Lower lobe of right lung (tissue), 2 donors: ENCODE measurements around the gene TMEM212. TPM values are rescaled to one million over a fixed set of nuclear protein-coding genes. Genes with fewer than 3 reads are reported as not detected.

Source experiments
- ATAC-seq, 2 donors: fragments of 200-7000 bp; cut with Tn5 transposase; one replicate each; pipeline ENCODE4 v1.9.1; 2020 to 2022; ENCODE audit warnings: mild to moderate bottlenecking in 2 of 2, moderate library complexity in 2 of 2
- DNase-seq: peaks from one replicate; pipeline ENCODE4 v3.0.0-alpha.2; 2020
- H3K27ac ChIP-seq: fragments of 200-600 bp; one replicate; pipeline ENCODE4 v1.8.0; 2022
- H3K27me3 ChIP-seq: fragments of 200-600 bp; one replicate; pipeline ENCODE4 v1.8.0; 2022; ENCODE audit warnings: low read depth
- H3K36me3 ChIP-seq: fragments of 200-600 bp; one replicate; pipeline ENCODE4 v1.8.0; 2022; ENCODE audit warnings: mild to moderate bottlenecking
- H3K4me1 ChIP-seq: fragments of 200-600 bp; one replicate; pipeline ENCODE4 v1.8.0; 2022
- H3K4me3 ChIP-seq: fragments of 200-600 bp; one replicate; pipeline ENCODE4 v1.8.0; 2022; ENCODE audit warnings: mild to moderate bottlenecking
- H3K9me3 ChIP-seq: fragments of 200-600 bp; one replicate; pipeline ENCODE4 v1.8.0; 2022
- intact Hi-C: fragments of 100-400 bp; cut with DNase I; formaldehyde crosslinking; loops from one replicate; pipeline ENCODE4 v1.11.0; 2022
- total RNA-seq: library from RNA; stranded (reverse); fragmentation: NEBNext Ultra II Directional; extraction: Animal tissue kit (Norgen Biotek cat#: 25700); gene quantifications from one replicate; pipeline ENCODE4 v1.2.1, GENCODE V29; 2021
- TF ChIP-seq, protein P1 (sequence below): fragments of 200-600 bp; IDR thresholded peaks from one replicate; pipeline ENCODE4 v1.8.0; 2022; ENCODE audit warnings: antibody characterized with exemption, mild to moderate bottlenecking
- donor health status: DM: no; HTN: yes; CAD: no; lungs with severe emphysema.

The TMEM212 gene
- total RNA-seq, 1 donor from 2014 or later, result 5.2 TPM

DNA sequence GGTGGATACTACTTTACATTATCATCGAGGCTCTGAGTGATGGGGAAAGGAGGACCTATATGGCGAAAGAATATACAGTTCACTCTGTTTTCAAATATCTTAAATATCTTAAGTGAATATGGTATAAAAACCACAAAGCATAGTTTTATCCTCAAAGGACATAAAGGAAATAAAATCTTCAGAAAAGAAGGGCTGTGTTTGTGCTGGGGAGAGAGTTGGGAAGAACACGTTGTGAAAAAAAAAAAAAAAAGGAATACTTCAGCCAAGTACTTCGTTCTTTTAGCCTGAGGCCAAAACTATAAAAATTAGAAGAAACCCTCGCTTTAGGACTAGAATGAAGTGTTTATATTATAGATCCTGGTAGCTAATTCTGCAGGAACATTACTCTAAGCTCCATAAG lies 10.2 kb upstream of the TMEM212 start:
- Histone ChIP-seq H3K4me3 (no peak overlapping the region), H3K27me3 (no peaks in the 10 kb centered on the region), H3K4me1 (peaks cover 51% of the 10 kb centered on the region), H3K36me3 (no peaks in the 10 kb centered on the region), H3K9me3 (no peaks in the 10 kb centered on the region), H3K27ac (no peak overlapping the region)
- no peak for DNase-seq
- no peak for ATAC-seq
- intact Hi-C loops, result no loop called here
- TF ChIP-seq, protein P1, sequence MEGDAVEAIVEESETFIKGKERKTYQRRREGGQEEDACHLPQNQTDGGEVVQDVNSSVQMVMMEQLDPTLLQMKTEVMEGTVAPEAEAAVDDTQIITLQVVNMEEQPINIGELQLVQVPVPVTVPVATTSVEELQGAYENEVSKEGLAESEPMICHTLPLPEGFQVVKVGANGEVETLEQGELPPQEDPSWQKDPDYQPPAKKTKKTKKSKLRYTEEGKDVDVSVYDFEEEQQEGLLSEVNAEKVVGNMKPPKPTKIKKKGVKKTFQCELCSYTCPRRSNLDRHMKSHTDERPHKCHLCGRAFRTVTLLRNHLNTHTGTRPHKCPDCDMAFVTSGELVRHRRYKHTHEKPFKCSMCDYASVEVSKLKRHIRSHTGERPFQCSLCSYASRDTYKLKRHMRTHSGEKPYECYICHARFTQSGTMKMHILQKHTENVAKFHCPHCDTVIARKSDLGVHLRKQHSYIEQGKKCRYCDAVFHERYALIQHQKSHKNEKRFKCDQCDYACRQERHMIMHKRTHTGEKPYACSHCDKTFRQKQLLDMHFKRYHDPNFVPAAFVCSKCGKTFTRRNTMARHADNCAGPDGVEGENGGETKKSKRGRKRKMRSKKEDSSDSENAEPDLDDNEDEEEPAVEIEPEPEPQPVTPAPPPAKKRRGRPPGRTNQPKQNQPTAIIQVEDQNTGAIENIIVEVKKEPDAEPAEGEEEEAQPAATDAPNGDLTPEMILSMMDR, result no peak

DNA sequence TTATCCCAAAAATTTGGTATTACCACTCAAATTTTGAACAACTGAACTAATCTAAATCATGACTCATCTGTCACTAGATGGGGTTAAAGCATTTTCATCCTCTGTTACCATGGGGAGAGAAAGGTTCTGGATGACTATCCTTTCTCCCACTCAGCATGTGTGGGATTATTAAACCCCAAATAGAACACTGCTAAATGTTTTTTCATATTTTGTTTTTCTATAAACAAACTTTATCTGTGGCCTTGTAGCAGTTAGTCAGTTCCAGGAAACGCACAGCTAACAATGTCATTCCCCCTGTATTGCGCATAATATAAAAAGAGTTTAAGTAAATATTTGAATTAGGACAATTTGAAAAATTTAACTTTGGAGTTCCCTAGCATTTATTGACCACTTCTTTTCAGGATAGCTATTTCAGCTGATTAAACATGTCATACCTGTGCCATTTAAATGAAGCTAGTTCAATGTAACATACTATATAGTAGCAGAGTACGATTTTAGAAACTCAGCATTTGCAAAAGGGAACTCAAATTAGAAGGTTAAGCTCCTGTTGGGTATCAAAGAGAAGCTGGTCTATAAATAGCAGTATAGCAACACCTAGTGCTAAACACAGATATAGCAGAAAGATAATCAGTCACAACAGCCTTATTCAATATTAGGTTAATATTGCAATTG lies 9.2 kb upstream of the TMEM212 start:
- TF ChIP-seq, protein P1, result peak; percentile 47
- no peak overlapping the region for H3K27ac ChIP-seq
- ATAC-seq (peak; percentile 59 to 73), DNase-seq (no peak)
- peaks cover 55% of the 10 kb centered on the region for H3K4me1 ChIP-seq
- H3K9me3 ChIP-seq, result no peaks in the 10 kb centered on the region
- H3K4me3 ChIP-seq, result no peak overlapping the region
- no peaks in the 10 kb centered on the region for H3K36me3 ChIP-seq
- H3K27me3 ChIP-seq, result no peaks in the 10 kb centered on the region
- intact Hi-C loops, result no loop called here

DNA sequence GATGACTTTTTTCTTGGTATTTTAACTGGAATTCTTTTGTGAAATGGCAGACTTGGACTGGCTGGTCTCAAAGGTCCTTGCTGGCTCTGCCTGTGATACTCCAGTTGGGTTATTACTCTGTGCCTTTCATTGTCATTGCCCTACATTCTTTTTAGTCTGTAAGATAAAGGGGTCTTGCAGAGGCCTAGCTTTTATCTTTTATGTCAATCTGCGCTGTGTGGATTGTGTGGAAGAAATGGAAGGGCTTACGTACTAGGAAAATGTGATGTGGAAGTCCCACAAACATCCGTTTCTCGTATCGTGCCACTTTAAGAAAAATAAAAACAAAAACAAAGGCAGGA lies 8.7 kb upstream of the TMEM212 start:
- H3K4me3 ChIP-seq, result no peak overlapping the region
- no peaks in the 10 kb centered on the region for H3K36me3 ChIP-seq
- H3K4me1 ChIP-seq, result peaks cover 52% of the 10 kb centered on the region
- no peak for ATAC-seq
- intact Hi-C loops, result no loop called here
- DNase-seq, result no peak
- no peak overlapping the region for H3K27ac ChIP-seq
- no peaks in the 10 kb centered on the region for H3K9me3 ChIP-seq
- no peaks in the 10 kb centered on the region for H3K27me3 ChIP-seq
- TF ChIP-seq, protein P1, result no peak

DNA sequence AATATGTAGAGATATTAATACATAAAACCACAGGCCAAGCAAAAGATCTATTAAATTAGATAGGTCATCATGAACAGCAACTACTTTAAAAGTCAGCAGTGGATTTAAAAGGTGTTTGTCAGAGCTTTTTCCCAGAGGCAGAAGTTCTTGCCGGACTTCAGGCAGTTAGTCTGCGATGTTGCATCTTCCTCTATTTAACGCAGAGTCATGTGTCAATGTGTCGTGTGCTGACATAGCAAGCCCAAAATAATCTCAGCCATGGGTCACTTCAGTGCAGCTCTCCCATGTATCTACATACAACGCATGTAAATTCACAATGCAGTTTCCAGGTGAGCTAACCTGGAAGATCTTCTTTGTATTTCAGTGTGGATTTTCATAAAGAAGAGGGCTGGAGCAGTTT lies 8.0 kb upstream of the TMEM212 start:
- TF ChIP-seq, protein P1, result no peak
- intact Hi-C loops, result no loop called here
- ATAC-seq (peak; percentile 40 to 60), DNase-seq (no peak)
- Histone ChIP-seq H3K27ac (no peak overlapping the region), H3K36me3 (no peaks in the 10 kb centered on the region), H3K4me1 (peaks cover 45% of the 10 kb centered on the region), H3K27me3 (no peaks in the 10 kb centered on the region), H3K9me3 (no peaks in the 10 kb centered on the region), H3K4me3 (no peak overlapping the region)

DNA sequence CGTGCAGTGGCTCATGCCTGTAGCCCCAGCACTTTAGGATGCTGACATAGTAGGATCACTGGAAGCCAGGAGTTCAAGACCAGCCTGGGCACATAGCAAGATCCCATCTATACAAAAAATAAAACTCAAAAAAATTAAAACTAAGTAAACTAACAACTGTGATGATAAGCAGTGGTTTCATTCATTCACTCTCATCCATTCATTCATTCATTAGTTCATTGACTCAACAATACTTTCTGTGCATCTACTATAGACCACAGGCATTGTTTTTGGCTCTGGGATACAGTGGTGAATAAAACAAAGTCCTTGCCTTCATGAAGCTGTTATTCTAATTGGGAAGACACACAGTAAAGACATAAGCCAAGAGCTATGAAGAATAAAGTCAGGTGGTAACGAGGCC lies 7.5 kb upstream of the TMEM212 start:
- ATAC-seq (no peak), DNase-seq (no peak)
- Histone ChIP-seq H3K36me3 (no peaks in the 10 kb centered on the region), H3K9me3 (no peaks in the 10 kb centered on the region), H3K4me1 (peaks cover 40% of the 10 kb centered on the region), H3K4me3 (no peak overlapping the region), H3K27ac (no peak overlapping the region), H3K27me3 (no peaks in the 10 kb centered on the region)
- TF ChIP-seq, protein P1, result no peak
- intact Hi-C loops, result no loop called here
